Lower leg skin (tissue), 4 donors: ENCODE measurements around the gene STARD5. TPM values are rescaled to one million over a fixed set of nuclear protein-coding genes. Genes with fewer than 3 reads are reported as not detected.

Experiments used
- DNase-seq, 2 donors: peaks; one replicate each; pipeline ENCODE4 v3.0.0-alpha.2; 2019; ENCODE audit warnings: low spot score in 2 of 2
- H3K4me3 ChIP-seq: fragments of 200-600 bp; sonication (generic); 2 replicates; pipeline ENCODE4 v1.5.1; 2017; ENCODE audit warnings: mild to moderate bottlenecking, low read depth; ENCODE audit not compliant: poor library complexity, severe bottlenecking
- POLR2A ChIP-seq, 2 donors: fragments of 450-650 bp; IDR thresholded peaks; one replicate each; pipeline ENCODE4 v1.6.1; 2016 to 2017; ENCODE audit warnings: antibody characterized with exemption in 2 of 2, mild to moderate bottlenecking in 1 of 2, moderate library complexity in 1 of 2
- WGBS, 2 donors: methylation state at CpG; one replicate each; pipeline ENCODE4 v1.1.5; 2018; 5-methylcytosine and 5-hydroxymethylcytosine counted together
- intact Hi-C: fragments of 100-400 bp; cut with DNase I; formaldehyde crosslinking; loops from one replicate; pipeline ENCODE4 v1.15.0; 2023; ENCODE audit warnings: low total_unique reads
- total RNA-seq, 4 donors: library from RNA; depleted of rRNA; stranded (reverse); fragments of >200 nt; gene quantifications; one replicate each; pipeline ENCODE4 v1.1.0, GENCODE V29; 2016
- TF ChIP-seq, protein P1 (sequence below), 3 donors: fragments of 450-650 bp; IDR thresholded peaks; one replicate each; pipeline ENCODE4 v1.5.1; 2016; ENCODE audit warnings: antibody characterized with exemption in 3 of 3, mild to moderate bottlenecking in 3 of 3, moderate library complexity in 2 of 3

The STARD5 gene
- total RNA-seq, 4 donors from 2014 or later: 57.0 to 108 (median 92.7) TPM

DNA sequence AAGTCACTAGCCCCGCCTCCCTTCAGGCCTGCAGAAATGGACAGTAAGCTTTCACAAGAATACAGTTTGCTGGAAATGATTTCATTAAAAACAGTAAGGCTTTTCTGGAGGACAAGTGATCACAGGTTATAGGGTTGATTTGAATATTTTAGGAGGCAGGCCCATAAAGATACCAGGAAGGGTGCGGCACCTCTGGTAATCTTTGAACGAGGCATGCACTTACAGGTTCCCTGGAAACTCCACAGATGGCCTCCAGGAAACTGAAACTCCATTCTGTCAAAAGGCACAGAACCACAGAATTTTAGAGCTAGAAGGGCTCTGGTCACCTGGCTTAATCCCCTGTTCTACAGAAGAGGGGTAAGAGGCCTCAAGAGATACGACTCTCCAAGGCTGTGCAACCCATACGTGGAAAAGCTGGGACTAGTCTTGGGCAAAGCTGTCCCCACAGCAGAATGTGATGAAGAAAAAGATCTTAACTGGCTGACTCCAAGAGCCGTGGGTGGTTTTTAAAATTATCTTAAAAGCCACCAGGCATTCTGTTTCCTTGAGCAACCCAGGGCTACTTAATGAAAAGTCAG lies 1.2 kb downstream of the STARD5 start:
- intact Hi-C loops: no loop called here
- 33 to 37% methylated on average over 6 of the region's 6 CpGs for WGBS, 2 donors
- no peak overlapping the region for H3K4me3 ChIP-seq
- TF ChIP-seq, protein P1, sequence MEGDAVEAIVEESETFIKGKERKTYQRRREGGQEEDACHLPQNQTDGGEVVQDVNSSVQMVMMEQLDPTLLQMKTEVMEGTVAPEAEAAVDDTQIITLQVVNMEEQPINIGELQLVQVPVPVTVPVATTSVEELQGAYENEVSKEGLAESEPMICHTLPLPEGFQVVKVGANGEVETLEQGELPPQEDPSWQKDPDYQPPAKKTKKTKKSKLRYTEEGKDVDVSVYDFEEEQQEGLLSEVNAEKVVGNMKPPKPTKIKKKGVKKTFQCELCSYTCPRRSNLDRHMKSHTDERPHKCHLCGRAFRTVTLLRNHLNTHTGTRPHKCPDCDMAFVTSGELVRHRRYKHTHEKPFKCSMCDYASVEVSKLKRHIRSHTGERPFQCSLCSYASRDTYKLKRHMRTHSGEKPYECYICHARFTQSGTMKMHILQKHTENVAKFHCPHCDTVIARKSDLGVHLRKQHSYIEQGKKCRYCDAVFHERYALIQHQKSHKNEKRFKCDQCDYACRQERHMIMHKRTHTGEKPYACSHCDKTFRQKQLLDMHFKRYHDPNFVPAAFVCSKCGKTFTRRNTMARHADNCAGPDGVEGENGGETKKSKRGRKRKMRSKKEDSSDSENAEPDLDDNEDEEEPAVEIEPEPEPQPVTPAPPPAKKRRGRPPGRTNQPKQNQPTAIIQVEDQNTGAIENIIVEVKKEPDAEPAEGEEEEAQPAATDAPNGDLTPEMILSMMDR (IDR thresholded peaks at IDR 0.05): no peak
- TF ChIP-seq POLR2A (IDR thresholded peaks at IDR 0.05): no peak
- no peak for DNase-seq

DNA sequence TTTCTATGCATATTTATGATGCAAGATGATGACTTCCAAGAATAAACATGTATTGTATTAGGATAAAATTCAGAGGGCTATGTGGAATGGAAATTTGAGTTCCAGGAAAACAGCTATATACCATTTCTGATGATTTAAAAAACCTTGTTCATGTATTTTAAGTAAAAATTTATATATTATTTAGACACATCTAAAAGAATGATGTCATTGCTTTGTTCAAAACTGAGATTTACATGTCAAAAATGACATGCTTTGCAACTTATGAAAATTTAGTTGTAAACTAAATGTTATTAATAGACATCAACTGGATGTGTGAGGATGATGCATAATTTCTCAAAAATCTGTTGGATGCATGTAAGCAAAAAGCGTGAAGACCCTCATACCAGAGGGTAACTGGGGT lies 2.3 kb downstream of the STARD5 start:
- no peak overlapping the region for H3K4me3 ChIP-seq
- TF ChIP-seq, protein P1 (IDR thresholded peaks at IDR 0.05): no peak
- TF ChIP-seq POLR2A (IDR thresholded peaks at IDR 0.05): no peak
- 52 to 79% methylated on average over 1 of the region's 1 CpG for WGBS, 2 donors
- intact Hi-C loops: no loop called here
- no peak for DNase-seq

DNA sequence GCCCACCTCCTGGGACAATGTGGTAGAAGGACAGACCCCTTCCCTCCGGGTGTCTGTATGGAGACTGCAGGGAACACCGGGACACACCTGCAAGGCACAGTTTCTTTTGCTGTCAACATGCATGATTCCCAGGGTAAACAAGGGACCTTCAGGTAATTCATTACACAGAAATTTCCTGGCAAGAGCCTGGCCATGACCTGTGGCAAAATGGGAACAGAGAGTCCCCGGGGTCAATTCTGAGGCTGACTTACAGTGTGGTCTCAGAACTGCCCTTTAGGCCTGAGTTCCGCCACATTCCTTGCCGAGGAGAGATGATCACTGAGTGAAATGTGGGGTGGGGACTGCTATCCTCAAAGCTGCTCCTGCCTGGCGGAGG lies 6.3 kb downstream of the STARD5 start:
- intact Hi-C loops: no loop called here
- DNase-seq: no peak
- WGBS, 2 donors: 91% methylated on average over 6 of the region's 6 CpGs
- TF ChIP-seq POLR2A (IDR thresholded peaks at IDR 0.05): no peak
- TF ChIP-seq, protein P1 (IDR thresholded peaks at IDR 0.05): no peak
- no peak overlapping the region for H3K4me3 ChIP-seq

DNA sequence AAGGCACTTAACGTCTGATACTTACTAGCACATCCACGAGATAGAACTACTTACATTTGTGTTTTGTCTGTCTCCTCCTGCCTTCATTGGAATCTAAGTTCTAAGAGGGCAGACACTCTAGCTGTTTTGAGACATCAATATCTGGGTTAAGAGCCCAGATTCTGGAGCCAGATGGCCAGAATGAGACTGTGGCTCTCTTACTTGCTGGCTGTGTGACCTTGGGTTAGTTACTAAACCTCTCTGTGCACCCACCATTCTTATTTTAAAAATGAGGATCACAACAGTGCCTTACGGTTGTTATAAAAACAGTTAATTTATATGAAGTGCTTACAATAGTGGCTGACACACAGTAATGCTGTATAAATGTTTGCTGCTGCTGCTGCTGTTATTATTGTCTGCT lies 7.7 kb downstream of the STARD5 start:
- no peak overlapping the region for H3K4me3 ChIP-seq
- intact Hi-C loops: no loop called here
- TF ChIP-seq, protein P1 (IDR thresholded peaks at IDR 0.05): no peak
- TF ChIP-seq POLR2A (IDR thresholded peaks at IDR 0.05): no peak
- no peak for DNase-seq
- WGBS, 2 donors: 64 to 70% methylated on average over 3 of the region's 3 CpGs

DNA sequence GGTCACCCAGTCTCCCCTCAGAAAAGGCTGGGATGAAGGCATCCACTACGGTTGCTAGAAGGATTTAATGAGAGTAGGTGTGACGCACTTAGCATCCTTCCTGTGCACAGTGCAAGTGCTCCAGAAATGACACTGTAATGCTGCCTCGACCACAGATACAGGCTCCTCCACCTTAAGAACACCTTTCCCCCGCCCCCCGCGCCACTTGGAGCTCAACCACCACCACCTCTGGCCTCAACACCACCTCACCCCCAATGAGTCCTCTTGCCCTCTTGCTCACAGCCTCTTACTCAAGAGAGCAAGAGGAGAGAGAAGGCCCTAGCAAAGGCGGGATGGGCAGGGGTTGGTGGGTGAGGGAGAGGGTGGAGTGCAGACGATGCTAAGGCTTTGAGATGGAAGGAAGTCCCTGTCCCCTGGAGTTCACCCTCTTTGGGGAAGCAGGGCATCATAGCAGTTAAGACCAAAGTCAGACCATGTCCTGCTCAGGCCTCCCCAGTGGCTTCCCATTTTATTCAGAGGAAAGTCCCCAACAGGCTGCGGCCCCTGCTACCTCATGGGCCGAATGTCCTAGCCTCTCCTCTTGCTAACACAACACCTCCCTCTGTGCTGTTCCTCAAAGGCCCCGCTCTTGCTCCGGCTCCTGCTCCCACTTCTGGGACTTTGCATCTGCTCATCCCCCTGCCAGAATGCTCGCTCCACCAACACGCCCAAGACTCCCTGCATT lies 8.3 kb downstream of the STARD5 start:
- H3K4me3 ChIP-seq: no peak overlapping the region
- TF ChIP-seq, protein P1 (IDR thresholded peaks at IDR 0.05): no peak
- no peak for TF ChIP-seq POLR2A (IDR thresholded peaks at IDR 0.05)
- WGBS, 2 donors: 85 to 88% methylated on average over 14 of the region's 14 CpGs
- DNase-seq: no peak
- intact Hi-C loops: no loop called here
